Measurements from ENCODE around the gene KLHL24. TPM values are rescaled to one million over a fixed set of nuclear protein-coding genes. Genes with fewer than 3 reads are reported as not detected.

The KLHL24 gene
- total RNA-seq, 1 experiment from 2014 or later = 17.7 TPM

GRCh38 chr3:183697610-183698317 lies 62.3 kb downstream of the KLHL24 start, which contains the start of gene YEATS2:
TSS of gene YEATS2 (plus strand) at chr3:183697797. CDS start at chr3:183715163, 17,366 bp downstream.
- no peak within 1 kb of the TSS for H4K91ac ChIP-seq (ENCODE audit: insufficient read length, low read depth, low read length)
- no peak within 1 kb of the TSS for H2BK12ac ChIP-seq (ENCODE audit: insufficient read length, low read depth, low read length)
- no peak for TF ChIP-seq CTCF (conservative IDR thresholded peaks at IDR 0.05)
- no peak within 1 kb of the TSS for H2AK5ac ChIP-seq (ENCODE audit: insufficient read length, low read length)
- peaks cover 8% of the 10 kb centered on the region for H3K23me2 ChIP-seq (ENCODE audit: insufficient read length, low read depth, low read length, poor library complexity, severe bottlenecking)
- H3K9me3 ChIP-seq (ENCODE audit: control insufficient read depth, low read depth, low read length) = no peaks in the 10 kb centered on the region
- no peaks in the 10 kb centered on the region for H3K79me1 ChIP-seq (ENCODE audit: insufficient read depth, low read depth, low read length, poor library complexity, severe bottlenecking)
- Mint-ChIP-seq H3K27ac (peak within 1 kb of the TSS in 2 of 3 experiments; percentile 80 to 94; a peak in 5 of 7 replicates), H3K4me3 (peak within 1 kb of the TSS; percentile 72 to 89), H3K36me3 (ENCODE audit: insufficient read depth in 1 of 3, low read depth in 3 of 3) (peaks cover 5 to 6% (median 5%) of the 10 kb centered on the region in 3 experiments; a peak in 6 of 7 replicates), H3K4me1 (peaks cover 29 to 37% of the 10 kb centered on the region in 2 experiments), H3K9me3 (no peaks in the 10 kb centered on the region), H3K27me3 (ENCODE audit: low read depth) (no peaks in the 10 kb centered on the region)
- H2BK20ac ChIP-seq (ENCODE audit: low read depth, low read length, poor library complexity, severe bottlenecking) = no peak within 1 kb of the TSS
- no peak within 1 kb of the TSS for H3K27ac ChIP-seq (ENCODE audit: insufficient read length, low read depth, low read length)
- peak within 1 kb of the TSS; percentile 92 for H3K9ac ChIP-seq (ENCODE audit: extremely low read depth, insufficient read length, low read length)
- no peak within 1 kb of the TSS for H4K8ac ChIP-seq (replicated peaks; ENCODE audit: insufficient read length, low read depth, low read length)
- no peak within 1 kb of the TSS for H3K56ac ChIP-seq (ENCODE audit: insufficient read length, low read depth, low read length)
- H3K4ac ChIP-seq (ENCODE audit: low read depth, low read length) = no peak within 1 kb of the TSS; the same call in 1 of the 2 replicates
- H3K23ac ChIP-seq (ENCODE audit: insufficient read length, low read depth, low read length) = no peak within 1 kb of the TSS
- H4K20me1 ChIP-seq (ENCODE audit: control insufficient read depth, insufficient read depth, insufficient read length) = no peaks in the 10 kb centered on the region
- no peak within 1 kb of the TSS for H2BK5ac ChIP-seq (ENCODE audit: insufficient read length, low read length)
- H3K4me2 ChIP-seq (ENCODE audit: insufficient read depth, insufficient read length, low read length) = peak within 1 kb of the TSS; percentile 80
- H3K4me1 ChIP-seq (ENCODE audit: insufficient read depth, low read length) = peaks cover 3% of the 10 kb centered on the region; the same call in 1 of the 2 replicates
- peak; percentile 82 for DNase-seq
- WGBS (ENCODE audit: extremely low coverage, insufficient read length, low lambda C conversion rate) = no CpG with 5 or more reads among the region's 89 CpGs
- H3T11ph ChIP-seq (ENCODE audit: low read length) = no peak within 1 kb of the TSS
- H3K18ac ChIP-seq (ENCODE audit: insufficient read length, low read depth, low read length) = peak within 1 kb of the TSS; percentile 89
- H3K79me2 ChIP-seq (ENCODE audit: insufficient read depth, low read length) = peaks cover 34% of the 10 kb centered on the region; the same call in 1 of the 2 replicates
- H3K27me3 ChIP-seq (ENCODE audit: insufficient read depth, low read length) = no peaks in the 10 kb centered on the region
- no peak within 1 kb of the TSS for H2BK15ac ChIP-seq (ENCODE audit: low read depth, low read length)
- peak within 1 kb of the TSS; percentile 97 for H3K14ac ChIP-seq (ENCODE audit: insufficient read depth, low read length)
- H4K5ac ChIP-seq (ENCODE audit: insufficient read length, low read depth, low read length) = no peak within 1 kb of the TSS
- H2AFZ ChIP-seq (ENCODE audit: low read length) = peak within 1 kb of the TSS; percentile 81
- peak within 1 kb of the TSS; percentile 91 for H2BK120ac ChIP-seq (ENCODE audit: low read depth, low read length, poor library complexity, severe bottlenecking)

All from H9 (cell line).